ENCODE measurements around the gene FMN1.
A peak's percentile ranks its signal among the peaks of the same experiment; 100 is the strongest.

The FMN1 gene

DNA sequence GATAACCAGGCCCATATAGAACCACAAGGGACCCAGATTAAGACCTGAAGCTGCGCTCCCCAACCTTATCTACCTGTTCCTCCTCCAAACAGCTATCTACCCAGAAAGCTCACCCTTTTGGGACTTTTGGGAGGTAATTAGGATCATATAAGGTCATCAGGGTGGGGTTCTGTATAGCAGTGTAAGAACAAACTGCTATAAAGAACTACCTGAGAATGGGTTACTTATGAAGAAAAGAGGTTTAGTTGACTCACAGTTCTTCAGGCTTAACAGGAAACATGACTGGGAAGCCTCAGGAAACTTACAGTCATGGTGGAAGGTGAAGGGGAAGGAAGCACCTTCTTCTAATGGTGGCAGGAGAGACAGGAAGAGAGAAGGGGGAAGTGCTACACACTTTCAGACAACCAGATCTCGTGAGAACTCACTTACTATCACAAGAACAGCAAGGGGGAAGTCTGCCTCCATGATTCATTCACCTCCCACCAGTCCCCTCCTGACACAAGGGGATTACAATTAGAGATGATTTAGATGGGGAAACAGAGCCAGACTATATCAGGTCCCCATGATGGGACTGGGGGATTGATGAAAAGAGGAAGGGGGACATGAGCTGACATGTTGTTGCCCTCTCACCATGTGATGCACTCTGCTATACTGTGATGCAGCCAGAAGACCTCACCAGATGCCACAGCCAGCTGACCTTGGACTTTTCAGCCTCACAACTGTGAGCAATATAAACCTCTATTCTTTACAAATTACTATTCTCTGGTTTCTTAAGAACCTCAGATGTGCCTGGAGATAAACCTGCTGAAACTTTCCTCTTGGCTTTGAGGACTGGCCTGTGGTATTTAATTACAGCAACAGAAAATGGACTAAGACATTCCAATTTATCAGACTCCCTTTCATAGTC, 15.3 kb upstream of the FMN1 start:
- Histone ChIP-seq H3K36me3 (ENCODE audit: control insufficient read depth in 4 of 4, insufficient read depth in 4 of 4, low read length in 3 of 4) (no peaks in the 10 kb centered on the region), H3K4me1 (ENCODE audit: control extremely low read depth in 1 of 4, control insufficient read depth in 4 of 4, insufficient read depth in 4 of 4, low read length in 3 of 4) (peaks cover 0 to 5% (median 0%) of the 10 kb centered on the region in 4 experiments), H3K9me3 (ENCODE audit: control extremely low read depth in 1 of 5, control insufficient read depth in 4 of 5, insufficient read depth in 2 of 5, low read depth in 1 of 5, low read length in 4 of 5) (peaks cover 0 to 6% (median 0%) of the 10 kb centered on the region in 5 experiments), H3K4me3 (ENCODE audit: control insufficient read depth in 1 of 7, extremely low read depth in 1 of 7, insufficient read depth in 4 of 7, low read depth in 2 of 7, low read length in 6 of 7) (no peak overlapping the region), H3K27ac (ENCODE audit: insufficient read depth in 1 of 2, low read depth in 1 of 2, low read length in 2 of 2, poor library complexity in 1 of 2, severe bottlenecking in 2 of 2) (no peak overlapping the region), H3K27me3 (replicated peaks in 2 of 5; ENCODE audit: control insufficient read depth in 4 of 5, insufficient read depth in 5 of 5, low read length in 4 of 5) (no peaks in the 10 kb centered on the region)
- no CpG with 5 or more reads among the region's 2 CpGs for WGBS (ENCODE audit: insufficient coverage)
- DNase-seq: peak in 2 of 3 donors; percentile 41 to 63
- ChIA-PET CTCF (interaction anchor here (0.9 kb wide), 1 partner anchor 11 kb away, joined by 3 read pairs; no protein-coding TSS in a partner anchor), POLR2A (no interaction called here)

DNA sequence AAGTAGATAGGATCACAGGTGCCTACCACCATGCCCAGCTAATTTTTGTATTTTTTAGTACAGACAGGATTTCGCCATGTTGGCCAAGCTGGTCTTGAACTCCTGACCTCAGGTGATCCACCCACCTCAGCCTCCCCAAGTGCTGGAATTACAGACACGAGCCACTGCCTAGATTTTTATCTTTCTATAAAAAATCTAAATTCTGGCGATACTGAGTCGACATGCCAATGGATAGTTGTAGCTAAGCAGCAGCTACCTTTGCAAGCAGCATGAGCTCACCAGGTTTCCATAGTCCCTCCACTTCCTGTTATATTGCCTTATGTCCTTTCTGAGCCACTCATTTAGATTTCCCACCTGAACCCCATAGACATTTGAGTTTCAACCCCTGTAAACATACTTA, 13.1 kb upstream of the FMN1 start:
- Histone ChIP-seq H3K4me1 (ENCODE audit: control extremely low read depth in 1 of 4, control insufficient read depth in 4 of 4, insufficient read depth in 4 of 4, low read length in 3 of 4) (peaks cover 0 to 5% (median 0%) of the 10 kb centered on the region in 4 experiments), H3K4me3 (ENCODE audit: control insufficient read depth in 1 of 7, extremely low read depth in 1 of 7, insufficient read depth in 4 of 7, low read depth in 2 of 7, low read length in 6 of 7) (no peak overlapping the region), H3K27ac (ENCODE audit: insufficient read depth in 1 of 2, low read depth in 1 of 2, low read length in 2 of 2, poor library complexity in 1 of 2, severe bottlenecking in 2 of 2) (no peak overlapping the region), H3K9me3 (ENCODE audit: control extremely low read depth in 1 of 5, control insufficient read depth in 4 of 5, insufficient read depth in 2 of 5, low read depth in 1 of 5, low read length in 4 of 5) (peaks cover 0 to 6% (median 0%) of the 10 kb centered on the region in 5 experiments), H3K36me3 (ENCODE audit: control insufficient read depth in 4 of 4, insufficient read depth in 4 of 4, low read length in 3 of 4) (no peaks in the 10 kb centered on the region), H3K27me3 (replicated peaks in 2 of 5; ENCODE audit: control insufficient read depth in 4 of 5, insufficient read depth in 5 of 5, low read length in 4 of 5) (no peaks in the 10 kb centered on the region)
- DNase-seq: no peak
- CTCF ChIA-PET: interaction anchor here (1.3 to 1.8 kb wide), 3 partner anchors 8 to 75 kb away, joined by 3 to 6 read pairs (median 3); no protein-coding TSS in a partner anchor
- POLR2A ChIA-PET: no interaction called here
- 100% methylated on average over 4 of the region's 4 CpGs for WGBS (ENCODE audit: insufficient coverage)

DNA sequence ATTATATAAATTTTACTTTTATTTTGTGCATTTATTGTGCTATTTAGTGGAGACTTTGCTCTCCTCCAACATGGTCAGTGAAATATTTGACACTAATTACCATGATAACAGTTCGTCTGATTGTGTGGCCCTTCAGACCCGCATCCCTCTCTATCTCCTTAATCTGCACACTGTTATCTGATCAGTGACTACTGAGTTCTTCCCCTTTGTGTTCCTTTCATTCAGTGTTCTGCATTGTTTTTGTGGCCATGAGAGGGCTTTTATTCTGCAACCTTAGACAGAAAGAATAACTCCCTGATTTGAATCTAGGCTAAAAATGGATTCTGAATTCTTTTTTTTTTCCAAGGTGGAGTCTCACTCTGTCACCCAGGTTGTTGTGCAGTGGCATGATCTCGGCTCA, 11.9 kb upstream of the FMN1 start:
- 86% methylated on average over 1 of the region's 3 CpGs for WGBS (ENCODE audit: insufficient coverage)
- H3K27me3 ChIP-seq (replicated peaks in 2 of 5; ENCODE audit: control insufficient read depth in 4 of 5, insufficient read depth in 5 of 5, low read length in 4 of 5): no peaks in the 10 kb centered on the region
- no peaks in the 10 kb centered on the region for H3K36me3 ChIP-seq (ENCODE audit: control insufficient read depth in 4 of 4, insufficient read depth in 4 of 4, low read length in 3 of 4)
- H3K4me1 ChIP-seq (ENCODE audit: control extremely low read depth in 1 of 4, control insufficient read depth in 4 of 4, insufficient read depth in 4 of 4, low read length in 3 of 4): peaks cover 0 to 15% (median 4%) of the 10 kb centered on the region in 4 experiments
- H3K9me3 ChIP-seq (ENCODE audit: control extremely low read depth in 1 of 5, control insufficient read depth in 4 of 5, insufficient read depth in 2 of 5, low read depth in 1 of 5, low read length in 4 of 5): peaks cover 0 to 6% (median 0%) of the 10 kb centered on the region in 5 experiments
- DNase-seq: no peak
- ChIA-PET POLR2A (no interaction called here), CTCF (interaction anchor here (1.4 to 1.8 kb wide), 2 partner anchors 10 to 13 kb away, joined by 3 to 6 read pairs; no protein-coding TSS in a partner anchor)
- H3K27ac ChIP-seq (ENCODE audit: insufficient read depth in 1 of 2, low read depth in 1 of 2, low read length in 2 of 2, poor library complexity in 1 of 2, severe bottlenecking in 2 of 2): no peak overlapping the region
- H3K4me3 ChIP-seq (ENCODE audit: control insufficient read depth in 1 of 7, extremely low read depth in 1 of 7, insufficient read depth in 4 of 7, low read depth in 2 of 7, low read length in 6 of 7): no peak overlapping the region

DNA sequence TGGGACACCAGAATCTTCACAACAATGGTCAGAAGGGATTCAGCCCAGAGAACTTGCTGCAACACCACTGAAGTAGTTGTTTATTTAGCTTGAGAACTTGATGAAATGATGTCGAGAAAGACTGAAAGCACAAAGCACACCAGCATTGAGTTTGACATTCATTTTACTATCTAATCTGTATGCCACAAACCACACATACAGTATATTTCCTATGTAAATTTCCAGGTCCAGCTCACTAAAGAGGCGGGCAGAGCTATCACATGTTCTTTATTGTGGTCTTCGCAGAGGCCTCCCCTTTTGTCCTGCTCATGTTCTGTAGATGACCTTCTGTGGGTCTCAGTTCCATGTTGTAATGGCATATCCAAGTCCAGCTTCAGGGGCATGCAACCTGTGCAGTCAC, 10.4 kb upstream of the FMN1 start:
- Histone ChIP-seq H3K9me3 (ENCODE audit: control extremely low read depth in 1 of 5, control insufficient read depth in 4 of 5, insufficient read depth in 2 of 5, low read depth in 1 of 5, low read length in 4 of 5) (peaks cover 0 to 3% (median 0%) of the 10 kb centered on the region in 5 experiments), H3K4me3 (ENCODE audit: control insufficient read depth in 1 of 7, extremely low read depth in 1 of 7, insufficient read depth in 4 of 7, low read depth in 2 of 7, low read length in 6 of 7) (no peak overlapping the region), H3K27me3 (replicated peaks in 2 of 5; ENCODE audit: control insufficient read depth in 4 of 5, insufficient read depth in 5 of 5, low read length in 4 of 5) (no peaks in the 10 kb centered on the region), H3K27ac (ENCODE audit: insufficient read depth in 1 of 2, low read depth in 1 of 2, low read length in 2 of 2, poor library complexity in 1 of 2, severe bottlenecking in 2 of 2) (no peak overlapping the region), H3K4me1 (ENCODE audit: control extremely low read depth in 1 of 4, control insufficient read depth in 4 of 4, insufficient read depth in 4 of 4, low read length in 3 of 4) (peaks cover 0 to 15% (median 4%) of the 10 kb centered on the region in 4 experiments), H3K36me3 (ENCODE audit: control insufficient read depth in 4 of 4, insufficient read depth in 4 of 4, low read length in 3 of 4) (no peaks in the 10 kb centered on the region)
- DNase-seq: peak in 1 of 3 donors; percentile 10
- 78% methylated on average over 2 of the region's 3 CpGs for WGBS (ENCODE audit: insufficient coverage)
- POLR2A ChIA-PET: no interaction called here
- CTCF ChIA-PET: no interaction called here

DNA sequence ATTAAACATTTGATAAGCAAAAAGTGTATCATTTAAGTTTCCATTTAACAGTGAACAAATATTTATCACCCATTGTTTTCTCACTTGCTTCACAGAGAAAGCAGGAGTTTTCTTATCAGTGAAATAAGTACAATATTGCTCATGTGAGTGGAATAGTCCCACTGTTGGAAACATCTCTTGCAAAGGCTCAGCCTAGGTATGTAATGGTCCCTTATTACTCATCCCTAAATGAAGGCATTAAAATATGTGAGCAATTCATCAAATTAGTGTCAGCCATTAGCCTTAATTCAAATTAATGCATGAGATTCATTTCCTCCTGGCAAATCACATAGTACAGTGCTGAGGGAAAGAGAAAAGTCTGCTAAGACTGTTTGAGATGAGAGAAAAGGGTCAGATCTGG, 9.6 kb upstream of the FMN1 start:
- ChIA-PET CTCF (no interaction called here), POLR2A (no interaction called here)
- no peaks in the 10 kb centered on the region for H3K36me3 ChIP-seq (ENCODE audit: control insufficient read depth in 4 of 4, insufficient read depth in 4 of 4, low read length in 3 of 4)
- H3K27me3 ChIP-seq (replicated peaks in 2 of 5; ENCODE audit: control insufficient read depth in 4 of 5, insufficient read depth in 5 of 5, low read length in 4 of 5): no peaks in the 10 kb centered on the region
- H3K27ac ChIP-seq (ENCODE audit: insufficient read depth in 1 of 2, low read depth in 1 of 2, low read length in 2 of 2, poor library complexity in 1 of 2, severe bottlenecking in 2 of 2): no peak overlapping the region
- no peak for DNase-seq
- peaks cover 0 to 1% (median 0%) of the 10 kb centered on the region in 5 experiments for H3K9me3 ChIP-seq (ENCODE audit: control extremely low read depth in 1 of 5, control insufficient read depth in 4 of 5, insufficient read depth in 2 of 5, low read depth in 1 of 5, low read length in 4 of 5)
- H3K4me1 ChIP-seq (ENCODE audit: control extremely low read depth in 1 of 4, control insufficient read depth in 4 of 4, insufficient read depth in 4 of 4, low read length in 3 of 4): peaks cover 0 to 15% (median 4%) of the 10 kb centered on the region in 4 experiments
- no peak overlapping the region for H3K4me3 ChIP-seq (ENCODE audit: control insufficient read depth in 1 of 7, extremely low read depth in 1 of 7, insufficient read depth in 4 of 7, low read depth in 2 of 7, low read length in 6 of 7)

DNA sequence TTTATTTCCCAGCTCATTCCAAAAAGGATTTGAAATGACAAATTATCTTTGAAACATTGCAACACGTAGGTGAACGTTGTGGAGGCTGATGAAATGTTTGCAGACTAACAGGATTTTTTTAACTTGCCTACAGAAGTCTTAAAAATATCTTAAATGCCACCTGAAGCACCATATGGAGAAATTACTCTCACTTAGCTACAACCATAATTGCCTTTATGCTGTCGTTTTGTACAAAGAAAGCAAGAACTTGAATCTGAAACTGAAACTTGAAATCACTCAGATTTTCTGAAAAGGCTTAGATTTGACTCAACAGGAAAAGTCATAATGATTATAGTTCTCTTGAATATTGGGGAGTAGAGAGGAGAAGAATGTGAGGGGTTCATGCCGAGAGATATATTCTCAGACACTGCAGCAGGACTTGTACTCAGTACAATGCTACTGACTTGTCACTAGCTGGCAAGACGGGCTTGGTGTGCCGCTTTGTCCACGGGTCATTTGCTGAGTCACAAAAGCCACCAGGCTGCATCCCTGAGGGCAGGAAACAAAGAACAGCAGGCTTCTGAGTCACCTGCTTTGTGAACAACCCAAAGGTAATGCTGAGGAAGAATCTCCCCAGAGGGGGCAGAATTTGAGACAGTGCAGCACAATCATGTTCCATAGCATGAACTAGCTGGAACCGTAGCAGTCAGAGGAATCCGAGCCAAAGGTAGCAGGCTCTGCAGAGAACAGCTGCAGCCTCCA, 7.1 kb upstream of the FMN1 start:
- H3K9me3 ChIP-seq (ENCODE audit: control extremely low read depth in 1 of 5, control insufficient read depth in 4 of 5, insufficient read depth in 2 of 5, low read depth in 1 of 5, low read length in 4 of 5): peaks cover 0 to 1% (median 0%) of the 10 kb centered on the region in 5 experiments
- DNase-seq: peak; percentile 74 to 94 (median 91)
- ChIA-PET CTCF (interaction anchor here (0.6 to 2.3 kb wide), 4 partner anchors 14 to 1022 kb away, joined by 4 to 16 read pairs (median 5); no protein-coding TSS in a partner anchor), POLR2A (interaction anchor here (0.6 kb wide), 1 partner anchor 47 kb away, joined by 3 read pairs; no protein-coding TSS in a partner anchor)
- no peaks in the 10 kb centered on the region for H3K36me3 ChIP-seq (ENCODE audit: control insufficient read depth in 4 of 4, insufficient read depth in 4 of 4, low read length in 3 of 4)
- H3K4me3 ChIP-seq (ENCODE audit: control insufficient read depth in 1 of 7, extremely low read depth in 1 of 7, insufficient read depth in 4 of 7, low read depth in 2 of 7, low read length in 6 of 7): peak overlapping the region in 6 of 7 experiments; percentile 24 to 76 (median 46)
- H3K27me3 ChIP-seq (replicated peaks in 2 of 5; ENCODE audit: control insufficient read depth in 4 of 5, insufficient read depth in 5 of 5, low read length in 4 of 5): no peaks in the 10 kb centered on the region
- H3K4me1 ChIP-seq (ENCODE audit: control extremely low read depth in 1 of 4, control insufficient read depth in 4 of 4, insufficient read depth in 4 of 4, low read length in 3 of 4): peaks cover 0 to 15% (median 4%) of the 10 kb centered on the region in 4 experiments
- WGBS (ENCODE audit: insufficient coverage): 12% methylated on average over 5 of the region's 9 CpGs
- H3K27ac ChIP-seq (ENCODE audit: insufficient read depth in 1 of 2, low read depth in 1 of 2, low read length in 2 of 2, poor library complexity in 1 of 2, severe bottlenecking in 2 of 2): no peak overlapping the region
